ENCODE results near the gene SLC39A11. TPM values are rescaled to one million over a fixed set of nuclear protein-coding genes. Genes with fewer than 3 reads are reported as not detected.

The SLC39A11 gene
- total and polyA plus RNA-seq, 4 donors, result 9.3 to 49.3 (median 24.7) TPM

- 93 to 98% methylated on average over 3 of the region's 3 CpGs for WGBS, 2 donors
- H3K4me3 ChIP-seq, result no peak overlapping the region
- peaks cover 0 to 3% (median 0%) of the 10 kb centered on the region in 4 donors for H3K36me3 ChIP-seq (ENCODE audit: control insufficient read depth in 4 of 4, insufficient read depth in 4 of 4, low read length in 4 of 4)
- no peak for DNase-seq
- H3K27me3 ChIP-seq (ENCODE audit: control insufficient read depth in 3 of 3, insufficient read depth in 3 of 3, low read length in 2 of 3), result no peaks in the 10 kb centered on the region
- TF ChIP-seq CTCF (IDR thresholded peaks at IDR 0.05; ENCODE audit: control extremely low read depth, extremely low read depth), result no peak
- peaks cover 0 to 19% (median 0%) of the 10 kb centered on the region in 4 donors for H3K9me3 ChIP-seq (ENCODE audit: control insufficient read depth in 4 of 4, insufficient read depth in 3 of 4, low read length in 3 of 4)
- no peak for ATAC-seq (ENCODE audit: insufficient read depth, low FRiP score)
- H3K9ac ChIP-seq (ENCODE audit: insufficient read depth in 1 of 2, low read length in 2 of 2), result no peak overlapping the region
- no peaks in the 10 kb centered on the region for H3K4me1 ChIP-seq (ENCODE audit: control insufficient read depth in 5 of 5, insufficient read depth in 5 of 5, low read length in 5 of 5)
- no peak overlapping the region for H3K27ac ChIP-seq (ENCODE audit: low read depth in 1 of 2, low read length in 1 of 2)
These were observed 302.3 kb downstream of the SLC39A11 start for GRCh38 chr17:72790190-72790589.

DNA sequence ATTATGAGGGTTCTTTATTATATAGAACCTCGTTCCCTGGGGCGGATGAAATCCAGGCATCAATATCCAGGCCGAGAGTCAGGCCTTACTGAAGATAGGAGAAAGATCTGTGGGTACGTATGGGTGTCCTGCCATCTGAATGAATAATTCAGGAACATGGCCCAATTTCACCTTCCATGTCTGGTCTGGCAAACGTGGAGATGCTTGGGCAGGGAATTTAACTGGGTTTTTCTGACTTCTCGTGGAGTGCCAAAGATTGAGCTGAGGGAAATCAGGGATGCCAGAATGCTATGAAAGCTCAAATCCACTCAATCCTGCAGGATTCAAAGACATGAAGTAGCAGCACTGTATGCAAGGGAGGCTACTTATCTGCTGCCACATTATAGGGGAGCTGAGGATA is 302.8 kb downstream of the SLC39A11 start:
- no peaks in the 10 kb centered on the region for H3K4me1 ChIP-seq (ENCODE audit: control insufficient read depth in 5 of 5, insufficient read depth in 5 of 5, low read length in 5 of 5)
- H3K27me3 ChIP-seq (ENCODE audit: control insufficient read depth in 3 of 3, insufficient read depth in 3 of 3, low read length in 2 of 3), result no peaks in the 10 kb centered on the region
- no peak overlapping the region for H3K27ac ChIP-seq (ENCODE audit: low read depth in 1 of 2, low read length in 1 of 2)
- TF ChIP-seq CTCF (IDR thresholded peaks at IDR 0.05; ENCODE audit: control extremely low read depth, extremely low read depth), result no peak
- peaks cover 0 to 3% (median 0%) of the 10 kb centered on the region in 4 donors for H3K36me3 ChIP-seq (ENCODE audit: control insufficient read depth in 4 of 4, insufficient read depth in 4 of 4, low read length in 4 of 4)
- ATAC-seq (ENCODE audit: insufficient read depth, low FRiP score), result no peak
- no peak for DNase-seq
- WGBS, 2 donors, result 93 to 94% methylated on average over 6 of the region's 6 CpGs
- H3K9ac ChIP-seq (ENCODE audit: insufficient read depth in 1 of 2, low read length in 2 of 2), result no peak overlapping the region
- no peak overlapping the region for H3K4me3 ChIP-seq
- H3K9me3 ChIP-seq (ENCODE audit: control insufficient read depth in 4 of 4, insufficient read depth in 3 of 4, low read length in 3 of 4), result peaks cover 0 to 16% (median 0%) of the 10 kb centered on the region in 4 donors

- Histone ChIP-seq H3K4me1 (ENCODE audit: control insufficient read depth in 5 of 5, insufficient read depth in 5 of 5, low read length in 5 of 5) (no peaks in the 10 kb centered on the region), H3K27me3 (ENCODE audit: control insufficient read depth in 3 of 3, insufficient read depth in 3 of 3, low read length in 2 of 3) (no peaks in the 10 kb centered on the region), H3K9me3 (ENCODE audit: control insufficient read depth in 4 of 4, insufficient read depth in 3 of 4, low read length in 3 of 4) (peaks cover 0 to 14% (median 0%) of the 10 kb centered on the region in 4 donors), H3K9ac (ENCODE audit: insufficient read depth in 1 of 2, low read length in 2 of 2) (no peak overlapping the region), H3K4me3 (no peak overlapping the region), H3K36me3 (ENCODE audit: control insufficient read depth in 4 of 4, insufficient read depth in 4 of 4, low read length in 4 of 4) (peaks cover 0 to 3% (median 0%) of the 10 kb centered on the region in 4 donors), H3K27ac (ENCODE audit: low read depth in 1 of 2, low read length in 1 of 2) (no peak overlapping the region)
- no peak for TF ChIP-seq CTCF (IDR thresholded peaks at IDR 0.05; ENCODE audit: control extremely low read depth, extremely low read depth)
- WGBS, 2 donors, result 92 to 93% methylated on average over 19 of the region's 19 CpGs
- ATAC-seq (ENCODE audit: insufficient read depth, low FRiP score) (no peak), DNase-seq (peak in 2 of 3 donors; percentile 6 to 10)
These were observed 303.4 kb downstream of the SLC39A11 start for GRCh38 chr17:72788950-72789585.

GRCh38 chr17:72786209-72786608 is 306.3 kb downstream of the SLC39A11 start:
- peaks cover 0 to 2% (median 0%) of the 10 kb centered on the region in 4 donors for H3K9me3 ChIP-seq (ENCODE audit: control insufficient read depth in 4 of 4, insufficient read depth in 3 of 4, low read length in 3 of 4)
- no peak for TF ChIP-seq CTCF (IDR thresholded peaks at IDR 0.05; ENCODE audit: control extremely low read depth, extremely low read depth)
- ATAC-seq (ENCODE audit: insufficient read depth, low FRiP score) (no peak), DNase-seq (no peak)
- H3K27ac ChIP-seq (ENCODE audit: low read depth in 1 of 2, low read length in 1 of 2), result no peak overlapping the region
- no peaks in the 10 kb centered on the region for H3K36me3 ChIP-seq (ENCODE audit: control insufficient read depth in 4 of 4, insufficient read depth in 4 of 4, low read length in 4 of 4)
- WGBS, 2 donors, result 61 to 80% methylated on average over 2 of the region's 2 CpGs
- no peak overlapping the region for H3K4me3 ChIP-seq
- H3K9ac ChIP-seq (ENCODE audit: insufficient read depth in 1 of 2, low read length in 2 of 2), result no peak overlapping the region
- H3K27me3 ChIP-seq (ENCODE audit: control insufficient read depth in 3 of 3, insufficient read depth in 3 of 3, low read length in 2 of 3), result no peaks in the 10 kb centered on the region
- H3K4me1 ChIP-seq (ENCODE audit: control insufficient read depth in 5 of 5, insufficient read depth in 5 of 5, low read length in 5 of 5), result no peaks in the 10 kb centered on the region

Measured in lung (tissue), 12 donors.